Activated naive CD4-positive, alpha-beta T cell treated with anti-CD3 and anti-CD28 coated beads, Interleukin-2, amount 50 U/mL, for 24 hours (primary cell): ENCODE results near the gene POMGNT1.

Experiments
- H3K27ac Mint-ChIP-seq: one replicate; pipeline ENCODE4 v1.8.0; 2021; ENCODE audit warnings: mild to moderate bottlenecking, mixed read lengths
- H3K27me3 Mint-ChIP-seq: one replicate; pipeline ENCODE4 v1.8.0; 2021; ENCODE audit warnings: mixed read lengths
- H3K36me3 Mint-ChIP-seq: one replicate; pipeline ENCODE4 v1.8.0; 2021; ENCODE audit warnings: mixed read lengths
- H3K4me1 Mint-ChIP-seq: one replicate; pipeline ENCODE4 v1.8.0; 2021; ENCODE audit warnings: mixed read lengths
- H3K4me3 Mint-ChIP-seq: one replicate; pipeline ENCODE4 v1.8.0; 2021; ENCODE audit warnings: mild to moderate bottlenecking, mixed read lengths
- H3K9me3 Mint-ChIP-seq: one replicate; pipeline ENCODE4 v1.8.0; 2021; ENCODE audit warnings: mixed read lengths

POMGNT1 gene

DNA sequence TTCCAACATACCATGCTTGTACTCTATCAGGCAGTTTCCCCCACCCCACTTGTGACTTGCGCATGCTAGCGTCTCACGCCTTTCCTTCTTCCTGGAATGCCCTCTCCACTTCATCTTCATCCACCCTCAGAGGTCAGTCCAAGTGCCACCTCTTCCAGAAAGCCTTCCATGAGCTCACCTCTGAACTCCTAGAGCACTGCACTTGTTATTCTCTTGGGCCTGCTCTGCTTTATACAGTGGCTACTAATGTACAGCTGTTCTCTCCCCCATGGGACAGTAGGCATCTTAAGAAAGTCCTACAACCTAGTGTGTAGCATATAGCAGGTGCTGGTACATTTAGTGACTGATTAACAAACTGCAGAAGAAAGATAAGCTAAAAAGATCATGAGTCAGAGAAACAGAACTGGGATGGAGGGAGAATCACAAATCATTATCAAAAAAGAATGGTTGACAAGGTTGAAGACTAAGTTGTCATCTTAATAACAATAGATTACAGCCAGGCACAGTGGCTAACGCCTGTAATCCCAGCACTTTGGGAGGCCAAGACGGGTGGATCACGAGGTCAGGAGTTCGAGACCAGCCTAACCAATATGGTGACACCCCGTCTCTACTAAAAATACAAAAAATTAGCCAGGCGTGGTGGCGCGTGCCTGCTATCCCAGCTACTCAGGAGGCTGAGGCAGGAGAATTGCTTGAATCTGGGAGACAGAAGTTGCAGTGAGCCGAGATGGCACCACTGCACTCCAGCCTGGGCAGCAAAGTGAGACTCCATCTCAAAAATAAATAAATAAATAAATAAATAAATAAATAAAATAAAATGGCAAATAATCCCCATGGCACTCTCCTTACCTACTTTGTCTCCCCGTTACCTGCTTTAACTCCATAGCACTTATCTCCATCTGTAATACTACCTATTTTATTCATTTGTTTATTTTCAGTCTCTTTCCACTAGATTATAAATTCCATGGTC, 39.6 kb downstream of the POMGNT1 start:
- H3K9me3 Mint-ChIP-seq = no peaks in the 10 kb centered on the region
- no peaks in the 10 kb centered on the region for H3K4me1 Mint-ChIP-seq
- no peak overlapping the region for H3K4me3 Mint-ChIP-seq
- H3K27ac Mint-ChIP-seq = no peak overlapping the region
- no peaks in the 10 kb centered on the region for H3K36me3 Mint-ChIP-seq
- no peaks in the 10 kb centered on the region for H3K27me3 Mint-ChIP-seq

DNA sequence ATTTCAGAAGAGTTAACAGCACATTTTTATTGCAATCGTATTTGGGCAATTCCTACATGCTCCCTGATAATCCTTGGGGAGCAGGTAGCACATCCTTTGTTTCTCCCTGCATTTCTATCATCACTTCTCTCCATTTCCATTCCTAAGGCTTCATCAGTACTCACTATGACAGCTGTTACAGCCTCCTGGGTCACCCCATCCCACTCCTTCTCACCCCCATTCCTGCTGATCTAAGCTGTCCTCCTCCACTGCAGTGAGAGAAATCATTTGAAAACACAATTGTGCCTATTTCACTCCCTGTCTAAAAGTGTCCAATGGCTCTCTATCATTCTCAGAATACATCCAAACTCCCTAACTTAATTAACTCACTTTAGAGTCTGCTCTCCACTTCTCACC, 40.3 kb downstream of the POMGNT1 start:
- no peak overlapping the region for H3K4me3 Mint-ChIP-seq

DNA sequence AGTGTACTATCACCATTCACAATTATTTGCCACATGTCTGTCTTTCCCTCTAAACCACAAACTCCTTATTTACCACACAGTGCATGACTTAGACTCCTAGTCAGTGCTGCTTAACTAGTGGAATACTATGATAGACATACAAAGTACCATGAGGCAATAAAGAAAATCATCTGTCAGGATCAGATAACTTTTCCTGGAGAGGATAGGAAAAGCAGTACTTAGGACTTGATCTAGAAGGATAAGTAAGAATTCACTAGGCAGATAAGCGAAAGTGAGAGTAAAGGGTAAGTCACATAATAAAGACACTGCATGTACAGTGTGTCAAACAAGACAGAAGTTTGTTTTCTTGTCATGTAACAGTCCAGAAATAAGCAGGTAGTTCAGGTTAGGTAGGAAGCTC, 44.5 kb downstream of the POMGNT1 start:
- Mint-ChIP-seq H3K27ac (no peak overlapping the region), H3K4me1 (no peaks in the 10 kb centered on the region), H3K4me3 (no peak overlapping the region), H3K36me3 (no peaks in the 10 kb centered on the region), H3K9me3 (no peaks in the 10 kb centered on the region), H3K27me3 (no peaks in the 10 kb centered on the region)

More for the DNA sequence above, 40.3 kb downstream of the POMGNT1 start:
- H3K36me3 Mint-ChIP-seq = no peaks in the 10 kb centered on the region
- no peak overlapping the region for H3K27ac Mint-ChIP-seq
- no peaks in the 10 kb centered on the region for H3K9me3 Mint-ChIP-seq
- H3K4me1 Mint-ChIP-seq = no peaks in the 10 kb centered on the region
- H3K27me3 Mint-ChIP-seq = no peaks in the 10 kb centered on the region

DNA sequence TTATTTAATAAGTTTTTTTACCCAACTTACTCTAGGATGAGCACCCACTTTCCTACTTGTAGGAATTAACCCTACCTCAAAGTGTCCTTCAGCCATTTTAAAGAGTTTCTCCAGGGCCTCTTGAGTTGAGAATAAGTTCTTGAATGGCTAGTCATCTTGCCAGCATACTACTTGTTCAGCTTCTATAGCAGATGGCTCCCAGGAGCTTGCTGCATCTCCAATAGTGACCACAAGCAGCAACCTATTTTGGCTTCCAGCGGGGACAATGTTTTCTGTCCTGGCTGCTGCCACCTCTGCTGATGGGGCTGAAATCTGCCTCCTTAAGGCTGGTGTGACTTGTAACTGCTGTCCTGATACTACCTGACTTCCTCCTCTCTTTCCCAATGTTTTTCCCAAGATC, 45.0 kb downstream of the POMGNT1 start:
- Mint-ChIP-seq H3K36me3 (no peaks in the 10 kb centered on the region), H3K27ac (no peak overlapping the region), H3K4me3 (no peak overlapping the region), H3K4me1 (no peaks in the 10 kb centered on the region), H3K27me3 (no peaks in the 10 kb centered on the region), H3K9me3 (no peaks in the 10 kb centered on the region)

DNA sequence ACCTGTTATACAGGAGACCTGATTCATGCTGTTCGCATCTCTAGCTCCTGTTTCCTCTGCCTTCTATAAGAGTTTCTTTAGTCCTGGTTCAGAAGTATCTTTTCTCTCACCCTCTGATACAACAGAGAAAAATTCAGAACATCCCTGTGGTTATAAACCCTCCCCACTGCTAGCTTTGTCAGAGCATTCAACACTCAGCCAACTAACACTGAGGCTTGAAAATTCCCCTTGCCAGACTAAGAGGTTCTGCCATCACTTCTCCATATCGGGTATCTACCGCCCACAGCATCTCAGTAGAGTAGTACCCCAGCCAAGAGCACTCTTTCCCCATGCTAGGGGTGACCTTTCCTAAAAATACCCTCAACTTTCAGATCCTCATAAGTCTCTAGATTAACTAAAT, 46.2 kb downstream of the POMGNT1 start:
- no peaks in the 10 kb centered on the region for H3K27me3 Mint-ChIP-seq
- H3K4me3 Mint-ChIP-seq = no peak overlapping the region

DNA sequence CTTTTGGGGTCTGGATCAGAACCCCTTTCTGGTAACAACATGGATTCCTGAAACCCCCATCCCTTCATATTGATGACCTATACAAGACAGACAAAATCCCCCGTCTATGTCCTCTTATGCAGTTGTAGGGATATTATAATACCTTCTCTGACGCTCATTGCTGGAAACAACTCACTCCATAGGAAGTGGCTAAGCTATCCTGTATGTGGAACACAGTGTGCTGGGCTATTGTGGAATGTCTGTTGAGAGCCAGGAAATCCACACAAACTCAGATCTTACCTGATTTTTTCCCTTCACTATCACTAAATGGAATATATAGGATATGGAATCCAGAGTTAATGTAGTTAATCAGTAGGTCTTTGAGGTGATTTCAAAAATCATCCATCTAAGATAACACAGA, 48.1 kb downstream of the POMGNT1 start:
- Mint-ChIP-seq H3K36me3 (no peaks in the 10 kb centered on the region), H3K4me1 (no peaks in the 10 kb centered on the region), H3K9me3 (no peaks in the 10 kb centered on the region), H3K27ac (no peak overlapping the region), H3K27me3 (no peaks in the 10 kb centered on the region), H3K4me3 (no peak overlapping the region)

More for the DNA sequence above, 46.2 kb downstream of the POMGNT1 start:
- no peak overlapping the region for H3K27ac Mint-ChIP-seq
- H3K4me1 Mint-ChIP-seq = no peaks in the 10 kb centered on the region
- H3K9me3 Mint-ChIP-seq = no peaks in the 10 kb centered on the region
- no peaks in the 10 kb centered on the region for H3K36me3 Mint-ChIP-seq

DNA sequence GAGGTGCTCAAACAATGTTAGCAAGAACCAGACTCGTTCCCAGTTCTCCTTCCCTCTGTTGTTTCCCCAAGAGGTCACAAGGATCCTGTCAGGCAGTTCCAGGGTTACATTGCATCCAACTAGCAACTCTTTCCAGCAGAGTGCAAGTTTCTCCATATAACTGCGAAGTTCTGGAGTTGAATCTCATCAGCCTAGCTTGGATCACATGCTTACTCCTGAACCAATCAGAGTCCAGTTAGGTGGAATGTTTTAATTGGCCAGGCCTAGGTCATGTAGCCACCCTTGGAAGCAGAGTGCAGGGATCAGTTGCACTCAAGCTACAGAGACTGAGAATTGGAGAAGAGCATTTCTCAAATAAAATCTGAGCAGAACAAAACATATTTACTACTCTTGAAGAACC, 49.9 kb downstream of the POMGNT1 start:
- Mint-ChIP-seq H3K36me3 (no peaks in the 10 kb centered on the region), H3K27ac (no peak overlapping the region), H3K9me3 (no peaks in the 10 kb centered on the region), H3K4me1 (no peaks in the 10 kb centered on the region), H3K27me3 (no peaks in the 10 kb centered on the region), H3K4me3 (no peak overlapping the region)
